HG03066 (cell line): Measurements from ENCODE around the gene GDPD5.
A peak's percentile ranks its signal among the peaks of the same experiment; 100 is the strongest.
"Not testable (repeated sequence)": the region's sequence is repeated elsewhere in the genome, so short reads cannot be mapped to it uniquely, and the experiment has no call there.

Source experiments
- ATAC-seq: cut with Tn5 transposase; IDR thresholded peaks from one replicate; pipeline ENCODE4 v1.9.1; 2021; ENCODE audit warnings: low read depth; ENCODE audit not compliant: unreplicated experiment

Gene GDPD5

DNA sequence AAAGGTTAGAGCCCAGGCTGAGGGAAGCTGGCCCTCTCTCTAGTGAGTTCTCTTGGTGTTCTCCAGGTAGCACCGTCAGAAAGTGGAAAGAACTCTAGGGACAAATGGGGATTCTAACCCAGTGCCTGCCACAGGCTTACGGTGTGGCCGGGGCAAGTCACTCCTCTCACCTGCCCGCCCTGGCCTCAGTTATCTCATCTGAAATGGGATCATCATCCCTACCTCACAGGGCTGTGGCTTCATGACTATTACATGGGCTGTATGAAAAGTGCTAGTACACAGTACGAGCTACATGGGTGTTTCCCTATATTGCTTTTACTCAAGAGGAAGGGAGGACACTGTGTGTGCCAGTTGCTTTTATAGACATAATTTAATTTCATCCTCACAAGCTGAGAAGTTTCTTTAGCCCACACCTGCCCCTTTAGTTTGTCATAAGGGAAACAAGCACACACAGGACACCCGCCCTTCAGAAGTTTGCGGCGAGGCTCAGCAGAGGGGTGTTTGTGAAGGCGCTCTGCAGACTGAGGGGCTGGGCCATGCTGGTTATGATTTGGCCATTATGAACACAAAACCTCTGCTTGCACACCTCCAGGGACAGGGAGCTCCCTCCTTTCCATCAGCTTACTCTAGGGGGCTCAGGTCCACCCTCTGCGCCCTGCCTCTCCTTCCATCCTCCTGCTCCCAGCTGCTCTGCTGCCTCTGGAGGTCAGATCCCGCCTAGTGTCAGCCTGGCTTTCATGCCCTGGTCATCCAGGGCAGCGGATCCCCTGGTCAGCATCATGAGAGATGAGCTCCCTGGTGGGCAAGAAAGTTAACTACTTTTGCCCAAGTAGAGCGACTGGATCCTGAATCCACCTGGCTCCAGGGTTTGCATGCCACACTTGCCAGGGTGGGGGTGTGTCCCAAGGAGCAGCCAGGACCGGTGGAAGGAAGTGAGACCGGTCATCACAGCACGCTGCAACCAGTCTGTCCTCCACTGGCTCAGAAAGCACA lies 93.9 kb downstream of the GDPD5 start:
- ATAC-seq = no peak

DNA sequence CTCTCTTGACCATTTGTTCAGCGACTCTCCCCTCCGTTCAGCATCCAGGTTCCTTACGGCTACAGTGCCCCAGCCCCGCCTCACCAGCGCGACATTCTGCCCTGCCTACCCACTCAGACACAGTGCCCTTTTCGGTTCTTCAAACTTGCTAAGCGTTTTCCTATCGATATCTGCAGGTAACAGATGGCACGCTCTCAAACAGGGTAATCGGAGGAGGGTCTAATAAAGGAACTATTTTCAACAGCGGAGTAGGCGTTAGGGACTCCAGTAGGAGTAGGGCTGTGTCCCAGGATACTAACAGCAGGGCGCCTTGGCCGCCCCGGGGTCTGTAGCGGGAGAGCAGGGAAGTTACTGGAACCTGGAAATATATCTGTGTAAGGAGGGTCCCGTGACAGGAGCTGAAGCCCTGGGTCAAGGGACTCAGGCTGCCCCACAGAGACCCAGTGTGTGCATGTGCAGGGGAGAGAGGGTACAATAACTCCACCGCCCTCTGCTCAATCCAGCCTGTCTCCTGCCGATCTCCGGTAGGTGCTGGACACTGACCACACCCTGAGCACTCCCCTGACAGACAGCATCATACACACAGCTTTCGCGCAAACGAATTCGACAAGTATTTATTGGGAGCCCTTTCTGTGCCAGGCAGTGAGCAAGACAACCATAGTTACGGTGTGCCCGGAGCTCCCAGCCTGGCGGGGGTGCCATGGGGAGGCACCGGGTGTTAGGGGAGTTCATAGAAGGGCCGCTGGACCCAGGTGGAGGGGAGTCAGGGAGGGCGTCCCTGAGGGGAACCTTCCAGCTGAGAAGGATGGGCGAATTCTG lies 94.8 kb downstream of the GDPD5 start:
- ATAC-seq = no peak

DNA sequence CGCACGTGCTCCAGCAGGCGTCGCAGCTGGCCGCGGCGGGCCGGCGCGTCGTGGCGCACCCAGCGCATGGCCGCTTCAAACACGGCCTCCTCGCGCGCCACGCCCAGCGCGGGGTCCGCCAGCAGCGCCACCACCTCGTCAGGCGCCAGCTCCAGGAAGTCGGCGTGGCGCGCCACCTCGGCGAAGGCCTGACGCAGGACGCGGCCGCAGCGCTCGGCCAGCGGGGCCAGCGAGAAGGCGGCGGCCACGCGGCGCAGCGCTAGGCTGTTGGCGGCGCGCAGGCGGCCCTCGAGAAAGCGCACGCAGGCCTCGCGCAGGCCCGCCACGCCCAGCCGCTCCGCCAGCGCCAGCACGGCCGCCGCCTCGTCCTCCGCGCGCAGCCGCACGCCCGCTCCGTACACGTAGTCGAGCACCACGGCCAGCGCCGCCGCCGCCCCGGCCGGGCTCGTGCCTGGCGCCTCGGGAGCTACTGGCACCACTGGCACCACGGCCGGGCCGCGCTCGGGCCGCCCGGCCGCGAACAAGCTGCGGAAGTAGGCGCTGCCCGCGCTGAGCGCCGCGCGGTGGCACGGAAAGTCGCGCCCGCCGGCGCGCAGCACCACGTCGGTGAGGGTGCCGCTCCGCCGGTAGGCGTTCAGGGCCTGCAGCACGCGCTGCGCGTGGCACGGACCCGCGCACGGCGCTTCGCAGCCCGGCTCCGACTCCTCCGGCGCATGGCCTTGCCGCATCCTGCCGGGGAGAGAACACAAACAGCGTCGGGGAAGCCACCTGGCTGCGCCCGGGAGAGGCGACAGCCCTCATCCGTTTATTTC lies 95.6 kb downstream of the GDPD5 start:
- ATAC-seq = no peak

DNA sequence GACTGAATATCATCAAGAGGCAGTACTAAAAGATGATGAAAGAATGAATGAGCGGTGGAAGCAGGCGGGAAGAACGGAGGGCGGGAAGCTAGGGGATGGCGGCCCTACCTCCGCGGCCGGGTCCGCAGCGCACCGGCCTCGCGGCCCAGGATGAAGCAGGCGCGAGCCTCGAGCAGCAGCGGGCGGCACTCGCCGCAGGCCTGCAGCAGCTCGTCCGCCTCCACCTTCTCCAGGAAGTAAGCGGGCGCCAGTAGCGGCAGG lies 96.2 kb downstream of the GDPD5 start:
- no peak for ATAC-seq

DNA sequence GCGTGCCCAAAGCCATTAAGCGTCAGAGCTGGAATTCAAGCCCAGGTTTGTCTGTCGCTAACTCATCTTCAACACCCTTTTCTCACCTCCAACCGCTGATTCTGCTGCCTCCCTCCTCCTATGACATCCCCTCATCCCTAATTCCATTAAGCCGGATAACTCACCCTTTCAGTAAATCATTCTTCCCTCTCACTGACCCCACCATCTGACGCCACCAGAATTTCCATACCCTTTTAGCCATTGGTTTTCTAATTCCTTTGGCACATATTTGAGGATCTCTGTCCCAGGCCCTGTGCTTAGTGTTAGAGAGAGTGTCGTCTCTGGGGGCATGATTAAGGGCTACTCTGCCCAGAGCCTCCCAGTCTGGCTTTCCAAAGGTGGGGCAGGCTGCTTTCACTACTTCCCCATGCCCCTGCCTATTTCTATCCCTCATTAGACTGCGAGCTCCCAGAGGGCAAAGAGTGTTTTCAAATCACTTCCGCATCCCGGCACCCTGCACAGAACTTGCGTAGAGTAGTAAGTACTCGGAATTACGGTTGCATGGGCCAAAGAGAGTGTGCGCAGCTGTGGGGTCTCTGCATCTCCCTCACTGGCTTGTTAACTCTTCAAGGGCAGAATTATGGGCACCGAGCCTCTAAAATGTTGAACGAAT lies 96.6 kb downstream of the GDPD5 start:
- ATAC-seq = no peak

DNA sequence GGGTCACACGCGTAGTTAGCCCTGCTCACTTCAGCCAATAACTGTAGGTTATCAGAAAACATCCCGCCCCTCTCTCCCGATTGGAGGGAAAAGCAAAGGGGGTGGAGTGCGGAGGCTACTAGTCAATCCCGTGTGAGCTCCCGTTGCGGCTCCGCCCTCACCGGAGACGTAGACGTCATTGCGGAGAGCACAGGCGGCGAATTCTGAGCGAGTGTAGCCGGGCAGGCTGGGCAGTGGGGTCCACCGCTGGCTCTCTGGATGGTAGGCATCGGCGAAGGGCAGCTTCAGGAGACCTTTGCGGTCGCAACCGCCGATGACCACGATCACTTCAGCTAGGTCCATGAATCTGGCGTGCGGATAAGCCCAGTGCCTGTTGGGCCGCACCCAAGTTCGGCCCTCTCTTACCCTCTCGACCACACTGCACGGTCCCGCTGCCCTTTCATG lies 97.4 kb downstream of the GDPD5 start:
- ATAC-seq = peak; percentile 79

DNA sequence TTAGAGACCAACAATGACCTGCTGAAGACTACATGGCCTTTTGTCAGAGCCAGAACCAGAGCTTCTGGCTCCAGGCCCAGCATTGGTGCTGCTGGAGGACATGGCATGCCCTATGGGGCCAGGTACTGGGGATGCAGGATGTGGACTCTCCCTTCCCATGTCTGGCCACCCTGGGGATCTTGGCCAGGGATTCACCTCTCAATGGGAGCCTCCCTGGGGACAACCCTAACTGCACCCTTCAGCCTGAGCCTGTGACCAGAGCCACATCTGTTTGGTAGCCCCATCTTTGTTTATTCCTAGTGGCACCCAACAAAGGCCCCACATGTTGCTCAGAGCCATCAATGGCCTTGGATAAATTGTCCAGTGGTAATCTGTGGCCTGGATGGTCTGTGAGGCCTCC lies 98.6 kb downstream of the GDPD5 start:
- no peak for ATAC-seq

DNA sequence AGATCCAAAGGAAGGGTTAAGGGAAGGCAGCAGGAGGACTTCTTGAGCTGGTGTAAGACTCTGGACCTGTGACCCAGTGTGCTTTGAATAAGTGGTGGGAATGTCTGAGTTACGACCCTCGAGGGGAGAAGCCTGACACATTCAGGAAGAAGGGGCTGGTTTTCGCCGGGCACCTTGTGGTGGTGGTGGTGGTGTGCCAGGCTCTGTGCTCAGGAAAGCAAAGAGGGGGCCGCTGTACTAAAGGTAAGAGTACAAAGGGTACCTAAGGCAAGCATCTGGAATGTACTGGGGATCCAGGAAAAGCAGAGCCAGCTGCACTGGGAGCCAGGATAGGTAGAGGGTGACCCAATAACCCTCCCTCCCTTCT lies 99.0 kb downstream of the GDPD5 start:
- ATAC-seq = no peak

DNA sequence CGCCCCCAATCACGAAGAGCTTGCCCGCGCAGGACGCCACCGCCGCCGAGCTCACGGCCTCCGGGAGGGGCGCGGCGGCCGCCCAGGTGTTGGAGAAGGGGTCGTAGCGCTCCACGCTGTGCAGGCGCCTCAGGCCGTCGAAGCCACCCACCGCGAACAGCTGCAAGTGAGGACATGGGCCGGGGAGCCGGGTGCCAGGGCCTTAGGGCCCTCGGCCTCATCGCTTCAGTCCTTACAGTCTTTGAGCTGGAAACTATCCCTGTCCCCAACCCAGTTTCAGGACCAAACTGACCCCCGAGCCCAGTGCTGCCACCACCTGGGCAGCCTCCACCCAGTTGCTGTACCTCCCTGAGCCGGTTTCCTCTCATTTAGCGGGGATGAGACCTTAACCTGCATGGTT lies 100.3 kb downstream of the GDPD5 start:
- ATAC-seq = no peak

DNA sequence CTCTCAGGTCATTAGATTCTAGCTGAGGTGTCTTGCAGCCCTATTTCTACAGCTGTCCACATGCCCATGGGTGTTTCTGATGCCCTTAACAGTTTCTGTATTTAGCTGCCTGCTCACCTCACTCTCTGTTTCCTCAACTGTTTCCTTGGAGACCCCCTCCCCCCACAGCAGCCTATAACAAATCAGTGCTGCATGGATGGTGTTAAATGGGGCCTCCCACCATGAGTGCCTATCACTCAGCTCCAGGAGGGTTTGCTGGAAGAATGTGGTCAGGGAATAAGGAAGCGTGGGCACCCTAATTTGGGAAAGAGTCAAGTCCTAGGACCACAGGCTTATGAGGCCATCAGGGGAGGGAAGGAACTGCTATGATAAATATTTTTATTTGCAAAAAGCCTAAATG lies 101.3 kb downstream of the GDPD5 start:
- ATAC-seq = no peak

DNA sequence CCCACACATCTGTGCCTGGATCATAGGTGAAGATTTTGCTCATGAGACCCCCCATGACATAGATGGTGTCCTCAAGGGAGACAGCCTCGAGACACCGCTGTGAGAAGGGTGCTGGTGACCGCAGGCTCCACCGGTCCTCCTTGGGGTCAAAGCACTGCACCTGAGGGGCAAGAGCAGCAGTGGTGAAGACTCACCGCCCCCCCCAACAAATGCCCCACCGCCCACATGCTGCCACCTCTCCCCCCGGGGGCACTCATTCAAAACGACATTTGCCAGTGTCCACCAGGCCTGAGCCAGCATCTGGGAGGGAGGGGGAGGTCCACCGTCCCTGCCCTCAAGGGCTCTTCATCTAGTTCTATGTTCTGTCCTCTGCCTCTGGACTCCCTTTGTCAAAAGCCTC lies 102.0 kb downstream of the GDPD5 start:
- no peak for ATAC-seq

DNA sequence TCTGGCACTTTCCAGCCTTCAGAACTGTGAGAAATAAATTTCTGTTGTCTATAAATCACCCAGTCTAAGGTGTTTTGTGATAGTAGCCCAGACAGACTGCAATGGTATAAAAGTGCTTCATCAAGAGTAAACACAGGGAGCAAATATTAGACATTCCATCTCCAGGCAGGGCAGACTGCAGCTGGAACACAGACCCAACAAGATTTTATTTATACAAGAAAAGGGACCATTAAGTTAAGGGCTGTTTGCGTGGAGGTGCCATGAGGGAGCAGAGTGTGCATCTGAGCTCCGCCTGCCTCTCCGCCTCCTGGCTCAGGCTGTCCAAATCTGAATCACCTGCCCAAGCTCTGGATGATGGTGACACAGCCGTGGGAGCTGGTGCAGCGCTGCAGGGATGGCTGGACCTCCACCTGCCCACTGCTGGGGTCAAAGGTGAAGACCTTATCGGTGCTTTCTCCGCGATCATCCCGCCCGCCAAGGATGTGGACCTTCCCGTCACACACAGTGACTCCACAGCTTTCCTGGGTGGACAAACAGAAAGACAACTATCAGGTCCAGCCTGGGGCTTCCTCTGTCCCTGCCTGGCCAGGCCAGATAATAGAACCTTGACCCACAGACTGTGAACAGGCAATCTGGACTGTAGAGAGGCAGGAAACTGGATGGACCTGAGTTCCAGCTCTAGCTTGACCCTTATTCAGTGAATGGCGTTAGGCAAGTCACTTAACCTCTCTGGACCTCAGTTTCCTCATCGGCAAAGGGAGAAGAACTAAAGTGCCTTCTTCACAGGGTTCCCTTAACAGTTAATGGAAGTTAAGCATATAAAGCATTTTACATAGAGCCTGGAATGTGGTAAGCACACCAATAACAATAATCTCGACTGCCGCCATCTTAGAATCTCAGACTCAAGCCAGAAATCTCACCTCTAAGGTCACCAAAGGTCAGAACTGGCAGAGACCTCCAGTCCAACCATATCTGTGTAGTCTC lies 103.2 kb downstream of the GDPD5 start:
- no peak for ATAC-seq

DNA sequence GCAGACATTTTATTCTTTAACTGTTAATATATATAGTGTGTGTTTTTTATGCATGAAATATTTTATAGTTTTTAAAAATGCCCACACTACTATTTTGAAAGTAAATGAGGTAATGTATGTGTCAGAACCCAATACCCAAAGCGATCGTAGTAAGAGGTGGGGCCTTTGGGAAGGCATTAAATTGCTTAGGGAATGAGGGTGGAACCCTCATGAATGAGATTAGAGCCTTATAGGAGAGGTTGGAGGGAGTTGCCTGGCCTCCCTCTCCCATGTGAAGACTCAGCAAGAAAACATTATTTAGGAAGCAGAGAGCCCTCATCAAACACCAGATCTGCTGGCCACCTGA lies 103.9 kb downstream of the GDPD5 start:
- no peak for ATAC-seq

DNA sequence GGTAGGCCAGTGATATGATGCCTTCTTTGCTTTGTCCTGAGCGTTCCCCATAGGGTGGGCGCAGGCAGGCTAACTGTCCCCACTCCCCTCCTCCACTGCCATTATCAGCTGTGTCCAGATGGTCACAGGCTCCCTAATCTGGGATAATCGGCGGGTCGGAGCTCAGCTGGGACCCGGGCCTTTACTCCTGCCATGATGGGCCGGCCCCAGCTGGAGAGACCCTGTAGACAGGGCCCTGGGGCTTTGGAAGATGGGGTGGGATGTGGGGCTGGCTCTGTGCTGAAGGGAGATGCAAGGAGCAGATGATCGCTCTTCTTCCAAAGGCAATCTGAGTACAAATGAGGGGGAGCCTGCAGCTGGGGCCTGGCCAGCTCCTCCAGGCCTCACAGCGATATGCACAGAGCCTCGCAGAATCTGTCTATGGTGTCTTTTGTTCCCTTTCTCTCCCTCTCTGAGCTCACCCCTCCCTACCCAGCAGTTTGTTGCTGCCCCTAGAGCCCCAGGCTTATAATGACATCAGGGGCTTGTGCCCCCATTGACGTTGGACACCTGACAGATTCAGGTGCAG lies 104.6 kb downstream of the GDPD5 start:
- no peak for ATAC-seq

DNA sequence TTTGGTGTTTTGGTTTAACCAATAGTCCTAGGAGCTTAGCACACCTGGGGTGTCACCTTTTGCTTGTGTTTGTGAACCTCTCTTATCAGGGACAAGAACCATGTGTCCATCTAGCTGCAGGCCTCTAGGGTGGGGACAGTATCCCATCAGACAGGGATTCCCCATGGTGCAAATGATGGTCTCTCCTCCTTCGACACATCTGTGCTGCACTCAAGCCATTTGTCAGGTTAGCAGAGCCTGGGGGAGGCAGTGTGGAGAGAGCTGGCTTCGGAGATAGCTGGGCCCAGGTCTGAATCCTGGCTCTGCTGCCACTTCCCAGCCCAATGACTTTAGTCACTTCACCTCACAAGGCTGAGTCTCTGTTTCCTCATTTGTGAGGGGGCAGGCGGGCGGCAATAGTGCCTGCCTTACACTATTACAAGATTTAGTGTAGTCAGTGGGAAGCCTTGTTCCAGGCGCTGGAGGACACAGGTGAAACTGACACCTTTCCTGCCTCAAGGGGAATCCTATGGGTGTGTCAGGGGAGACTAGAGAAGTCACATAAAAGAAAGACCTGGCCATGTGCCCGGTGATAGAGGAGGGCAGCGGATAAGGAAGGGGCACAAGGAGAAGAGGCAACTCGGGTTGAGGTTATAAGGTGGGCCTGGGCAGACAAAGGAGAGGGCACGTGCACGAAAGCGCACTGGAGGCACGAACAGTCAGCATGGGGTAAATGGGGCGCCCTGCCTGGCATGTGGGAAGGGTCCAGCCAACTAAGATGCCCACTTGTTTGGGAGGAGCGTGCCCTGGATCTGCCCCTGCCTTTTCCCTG lies 105.3 kb downstream of the GDPD5 start:
- no peak for ATAC-seq

DNA sequence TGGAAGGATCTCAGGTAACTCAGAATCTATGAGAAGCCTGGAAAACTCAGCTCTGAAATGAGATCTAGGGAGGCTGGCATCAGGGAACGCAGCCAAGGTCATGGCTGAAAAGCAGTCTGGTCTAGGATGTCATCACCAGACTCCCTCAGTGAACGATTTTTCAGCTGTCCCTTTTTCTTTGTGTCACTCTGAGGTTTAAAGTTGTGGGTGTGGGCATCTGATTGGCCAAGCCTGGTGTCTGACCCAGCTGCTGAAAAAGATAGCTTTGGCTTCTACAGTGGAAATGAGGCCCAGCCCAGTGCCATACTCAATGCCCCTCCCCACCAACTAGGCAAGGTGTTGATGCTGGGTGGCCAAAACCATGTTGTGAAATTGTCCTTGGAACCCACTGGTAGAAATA lies 111.9 kb downstream of the GDPD5 start:
- no peak for ATAC-seq

DNA sequence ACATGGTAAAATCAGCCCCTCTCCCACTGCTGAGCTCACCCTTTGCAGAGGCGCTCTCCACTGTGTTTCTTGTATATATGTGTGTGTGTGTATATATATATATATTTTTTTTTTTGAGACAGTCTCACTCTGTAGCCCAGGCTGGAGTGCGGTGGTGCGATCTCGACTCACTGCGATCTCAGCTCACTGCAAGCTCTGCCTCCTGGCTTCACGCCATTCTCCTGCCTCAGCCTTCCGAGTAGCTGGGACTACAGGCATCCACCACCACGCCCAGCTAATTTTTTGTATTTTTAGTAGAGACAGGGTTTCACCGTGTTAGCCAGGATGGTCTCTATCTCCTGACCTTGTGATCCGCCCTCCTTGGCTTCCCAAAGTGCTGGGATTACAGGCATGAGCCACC lies 112.6 kb downstream of the GDPD5 start:
- ATAC-seq = not testable (repeated sequence)

DNA sequence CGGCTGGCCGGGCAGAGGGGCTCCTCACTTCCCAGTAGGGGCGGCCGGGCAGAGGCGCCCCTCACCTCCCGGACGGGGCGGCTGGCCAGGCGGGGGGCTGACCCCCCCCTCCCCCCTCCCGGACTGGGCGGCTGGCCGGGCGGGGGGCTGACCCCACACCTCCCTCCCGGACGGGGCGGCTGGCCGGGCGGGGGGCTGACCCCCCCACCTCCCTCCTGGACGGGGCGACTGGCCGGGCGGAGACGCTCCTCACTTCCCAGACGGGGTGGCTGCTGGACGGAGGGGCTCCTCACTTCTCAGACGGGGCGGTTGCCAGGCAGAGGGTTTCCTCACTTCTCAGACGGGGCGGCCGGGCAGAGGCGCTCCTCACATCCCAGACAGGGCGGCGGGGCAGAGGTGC lies 115.8 kb downstream of the GDPD5 start:
- ATAC-seq = not testable (repeated sequence)

DNA sequence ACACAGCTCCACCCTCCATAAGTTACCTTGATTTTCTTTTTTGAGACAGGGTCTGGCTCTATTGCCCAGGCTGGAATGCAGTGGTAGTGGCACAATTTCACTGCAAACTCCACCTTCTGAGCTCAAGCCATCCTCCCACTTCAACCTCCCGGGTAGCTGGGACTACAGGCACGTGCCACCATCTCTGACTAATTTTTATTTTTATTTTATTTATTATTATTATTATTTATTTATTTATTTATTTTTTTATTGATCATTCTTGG lies 116.9 kb downstream of the GDPD5 start:
- ATAC-seq = no peak
